IMR-90 (cell line): ENCODE measurements around the gene DAB1. TPM values are rescaled to one million over a fixed set of nuclear protein-coding genes. Genes with fewer than 3 reads are reported as not detected.

Experiments
- ATAC-seq: fragments of 200-7000 bp; cut with Tn5 transposase; 2 replicates; pipeline ENCODE4 v1.9.1; 2020; ENCODE audit warnings: low read depth, mild to moderate bottlenecking, moderate library complexity
- BruUV-seq: library from RNA; stranded (reverse); fragments of 400-500 nt; replicated peaks from 2 replicates; lab custom pipeline; 2021; lab: Mats Ljungman, UMichigan
- CTCF ChIA-PET: fragments of 300-600 bp; formaldehyde crosslinking; extraction: SDS; loops from one replicate; lab custom pipeline; 2021; ENCODE audit warnings: antibody characterized with exemption; lab: Yijun Ruan, JAX
- POLR2A ChIA-PET: fragments of 300-600 bp; sonication (Branson Sonifier 250); formaldehyde crosslinking; loops from one replicate; lab custom pipeline; 2022; ENCODE audit warnings: antibody characterized with exemption; ENCODE audit not compliant: unreplicated experiment; lab: Charles Lee
- DNase-seq: peaks from one replicate; pipeline ENCODE4 v3.0.0; 2013
- H2AFZ ChIP-seq: replicated peaks from 2 replicates; pipeline ENCODE3; 2013; ENCODE audit warnings: low read length, mild to moderate bottlenecking; ENCODE audit not compliant: poor library complexity
- H2AK5ac ChIP-seq: 2 replicates; pipeline ENCODE4 v1.6.1; 2013; ENCODE audit warnings: low read depth, low read length, inconsistent platforms
- H2AK9ac ChIP-seq: replicated peaks from 2 replicates; pipeline ENCODE3; 2013; ENCODE audit warnings: mild to moderate bottlenecking, low read depth, low read length, moderate library complexity; ENCODE audit not compliant: poor library complexity
- H2BK120ac ChIP-seq: 2 replicates; pipeline ENCODE4 v1.6.1; 2013; ENCODE audit warnings: low read depth, low read length, inconsistent platforms
- H2BK15ac ChIP-seq: 3 replicates; pipeline ENCODE4 v1.6.1; 2013; ENCODE audit warnings: low read depth, low read length, inconsistent platforms
- H2BK20ac ChIP-seq: 2 replicates; pipeline ENCODE4 v1.6.1; 2013; ENCODE audit warnings: low read depth, mild to moderate bottlenecking, inconsistent platforms, low read length, moderate library complexity
- H2BK5ac ChIP-seq: 2 replicates; pipeline ENCODE4 v1.6.1; 2013; ENCODE audit warnings: mild to moderate bottlenecking, low read depth, low read length, inconsistent platforms; ENCODE audit not compliant: poor library complexity, severe bottlenecking
- H3K14ac ChIP-seq: replicated peaks from 2 replicates; pipeline ENCODE4 v1.6.1; 2013; ENCODE audit warnings: low read depth, low read length, inconsistent platforms
- H3K18ac ChIP-seq: 2 replicates; pipeline ENCODE4 v1.6.1; 2013; ENCODE audit warnings: low read depth, low read length, control low read depth
- H3K23ac ChIP-seq: 2 replicates; pipeline ENCODE4 v1.6.1; 2013; ENCODE audit warnings: low read depth, low read length, inconsistent platforms
- H3K27ac ChIP-seq: 2 replicates; pipeline ENCODE4 v1.5.1; 2013; ENCODE audit warnings: mild to moderate bottlenecking, control low read depth, low read length; ENCODE audit not compliant: insufficient read depth
- H3K27me3 ChIP-seq: 2 replicates; pipeline ENCODE4 v1.6.1; 2013; ENCODE audit warnings: low read length; ENCODE audit not compliant: control insufficient read depth, insufficient read depth
- H3K36me3 ChIP-seq: 2 replicates; pipeline ENCODE4 v1.6.1; 2013; ENCODE audit warnings: low read length, mixed read lengths; ENCODE audit not compliant: control insufficient read depth, insufficient read depth
- H3K4ac ChIP-seq: 2 replicates; pipeline ENCODE4 v1.6.1; 2013; ENCODE audit warnings: low read depth, low read length, inconsistent platforms
- H3K4me1 ChIP-seq: 2 replicates; pipeline ENCODE4 v1.6.1; 2013; ENCODE audit warnings: low read length, mixed read lengths; ENCODE audit not compliant: control insufficient read depth, insufficient read depth
- H3K4me2 ChIP-seq: 2 replicates; pipeline ENCODE4 v1.6.1; 2013; ENCODE audit warnings: low read depth, mild to moderate bottlenecking, control low read depth, low read length, moderate library complexity
- H3K4me3 ChIP-seq: 2 replicates; pipeline ENCODE4 v1.5.1; 2013; ENCODE audit warnings: low read depth, mild to moderate bottlenecking, control low read depth, low read length, moderate library complexity; ENCODE audit not compliant: insufficient read depth
- H3K56ac ChIP-seq: 2 replicates; pipeline ENCODE4 v1.6.1; 2013; ENCODE audit warnings: low read length, inconsistent platforms; ENCODE audit not compliant: insufficient read depth; ENCODE audit errors: extremely low read depth
- H3K79me1 ChIP-seq, 2 experiments: 2 replicates each; pipeline ENCODE4 v1.6.1; 2013; ENCODE audit warnings: low read length in 2 of 2, inconsistent platforms in 1 of 2, low read depth in 1 of 2
- H3K9ac ChIP-seq: 2 replicates; pipeline ENCODE4 v1.6.1; 2013; ENCODE audit warnings: low read depth, low read length, control low read depth
- H3K9me1 ChIP-seq: 2 replicates; pipeline ENCODE4 v1.6.1; 2013; ENCODE audit warnings: low read length, inconsistent platforms; ENCODE audit not compliant: insufficient read depth
- H3K9me3 ChIP-seq: 2 replicates; pipeline ENCODE4 v1.6.1; 2013; ENCODE audit warnings: low read length; ENCODE audit not compliant: control insufficient read depth, insufficient read depth
- H4K20me1 ChIP-seq: 2 replicates; pipeline ENCODE4 v1.6.1; 2013; ENCODE audit warnings: low read length, inconsistent platforms; ENCODE audit not compliant: insufficient read depth
- H4K5ac ChIP-seq: 2 replicates; pipeline ENCODE4 v1.6.1; 2013; ENCODE audit warnings: mild to moderate bottlenecking, low read depth, low read length, control low read depth
- H4K8ac ChIP-seq, 2 experiments: 2 replicates each; pipeline ENCODE4 v1.6.1; 2013; ENCODE audit warnings: low read depth in 2 of 2, low read length in 2 of 2, control low read depth in 1 of 2, inconsistent platforms in 1 of 2
- H4K91ac ChIP-seq: 2 replicates; pipeline ENCODE4 v1.6.1; 2013; ENCODE audit warnings: low read depth, low read length, inconsistent platforms; ENCODE audit not compliant: insufficient read depth
- BHLHE40 ChIP-seq: fragments of 150-350 bp; IDR thresholded peaks from 2 replicates; pipeline ENCODE4 v1.6.1; 2016; ENCODE audit warnings: mild to moderate bottlenecking, low read depth, low read length
- CEBPB ChIP-seq: IDR thresholded peaks from 2 replicates; pipeline ENCODE4 v1.6.1; 2012; ENCODE audit warnings: low read depth, low read length, improper control_type of control experiment
- CHD1 ChIP-seq: IDR thresholded peaks from 2 replicates; pipeline ENCODE4 v1.6.1; 2012; ENCODE audit warnings: low read depth, low read length, improper control_type of control experiment
- CTCF ChIP-seq: conservative IDR thresholded peaks from 2 replicates; pipeline ENCODE4 v1.5.1; 2012; ENCODE audit warnings: mild to moderate bottlenecking, low read depth, low read length, improper control_type of control experiment
- ELK1 ChIP-seq: fragments of 150-350 bp; IDR thresholded peaks from 2 replicates; pipeline ENCODE4 v1.6.1; 2016; ENCODE audit warnings: low read depth, mild to moderate bottlenecking, low read length, moderate library complexity, borderline replicate concordance
- FOS ChIP-seq: fragments of 150-350 bp; IDR thresholded peaks from 2 replicates; pipeline ENCODE4 v1.6.1; 2016; ENCODE audit warnings: low read depth, low read length
- MAZ ChIP-seq: IDR thresholded peaks from 2 replicates; pipeline ENCODE4 v1.6.1; 2012; ENCODE audit warnings: low read depth, mild to moderate bottlenecking, low read length, improper control_type of control experiment, moderate library complexity, borderline replicate concordance
- MXI1 ChIP-seq: IDR thresholded peaks from 2 replicates; pipeline ENCODE4 v1.6.1; 2012; ENCODE audit warnings: low read depth, mild to moderate bottlenecking, low read length, moderate library complexity, borderline replicate concordance
- NFE2L2 ChIP-seq: fragments of 150-350 bp; IDR thresholded peaks from 2 replicates; pipeline ENCODE4 v1.6.1; 2016; ENCODE audit warnings: low read depth, mild to moderate bottlenecking, low read length
- RCOR1 ChIP-seq: IDR thresholded peaks from 2 replicates; pipeline ENCODE4 v1.6.1; 2012; ENCODE audit warnings: mild to moderate bottlenecking, low read length, improper control_type of control experiment; ENCODE audit not compliant: insufficient replicate concordance
- SMC3 ChIP-seq: fragments of 150-350 bp; IDR thresholded peaks from 2 replicates; pipeline ENCODE4 v1.6.1; 2016; ENCODE audit warnings: low read depth, mild to moderate bottlenecking, antibody characterized with exemption, low read length, moderate library complexity
- USF2 ChIP-seq: fragments of 150-350 bp; IDR thresholded peaks from 2 replicates; pipeline ENCODE4 v1.6.1; 2017; ENCODE audit warnings: mild to moderate bottlenecking, antibody characterized with exemption, low read length, low read depth
- WGBS, 2 experiments: methylation state at CpG; one replicate each; pipeline versions ENCODE4 v1.1.5 to v1.1.7; 2013; ENCODE audit warnings: missing lambda C conversion rate in 2 of 2; ENCODE audit not compliant: insufficient read length in 1 of 2; ENCODE audit errors: extremely low coverage in 2 of 2; 5-methylcytosine and 5-hydroxymethylcytosine counted together
- dilution Hi-C: fragments of 300-500 bp; cut with HindIII; formaldehyde crosslinking; loops from one replicate; pipeline ENCODE4 v1.14.3; 2018; ENCODE audit warnings: low sequenced_read_pairs; ENCODE audit not compliant: unreplicated experiment
- in situ Hi-C: fragments of 300-500 bp; cut with MboI; formaldehyde crosslinking; loops from 3 replicates; pipeline ENCODE4 v1.14.3; 2019; ENCODE audit warnings: low sequenced_read_pairs, inconsistent platforms, mixed read lengths
- intact Hi-C: fragments of 100-400 bp; cut with micrococcal nuclease; formaldehyde crosslinking; loops from 2 replicates; pipeline ENCODE4 v1.10.0; 2022
- polyA plus RNA-seq, 3 experiments: library from polyadenylated mRNA; depleted of rRNA; stranded (reverse); fragments of >200 nt; gene quantifications; 2 replicates each; pipeline ENCODE4 v1.2.3, GENCODE V29; 2012; ENCODE audit warnings: low replicate concordance in 1 of 3
- total RNA-seq: library from RNA; depleted of rRNA; stranded (reverse); fragments of >200 nt; gene quantifications from 2 replicates; pipeline ENCODE4 v1.2.3, GENCODE V29; 2012

DAB1 gene
- total and polyA plus RNA-seq, 2 of the 4 experiments (the other 2 are of a cell fraction): 0.18 to 0.41 TPM

GRCh38 chr1:57036641-57037579 is 386.9 kb downstream of the DAB1 start:
- Histone ChIP-seq H3K23ac (no peak overlapping the region), H3K18ac (no peak overlapping the region), H3K9me1 (no peaks in the 10 kb centered on the region), H4K8ac (no peak overlapping the region), H3K56ac (no peak overlapping the region), H2AFZ (no peak overlapping the region), H3K4ac (no peak overlapping the region), H3K4me3 (no peak overlapping the region), H4K20me1 (no peaks in the 10 kb centered on the region), H3K9ac (no peak overlapping the region), H4K91ac (no peak overlapping the region), H2AK5ac (no peak overlapping the region), H3K14ac (no peak overlapping the region), H2BK120ac (no peak overlapping the region), H3K27me3 (no peaks in the 10 kb centered on the region; the same call in 1 of the 2 replicates), H3K4me1 (no peaks in the 10 kb centered on the region), H4K5ac (no peak overlapping the region), H3K27ac (no peak overlapping the region), H3K9me3 (no peaks in the 10 kb centered on the region), H3K79me1 (no peaks in the 10 kb centered on the region), H2BK20ac (no peak overlapping the region), H2BK15ac (no peak overlapping the region), H3K36me3 (no peaks in the 10 kb centered on the region), H2AK9ac (no peak overlapping the region), H2BK5ac (no peak overlapping the region), H3K4me2 (no peak overlapping the region)
- CTCF ChIA-PET: no interaction called here
- dilution Hi-C loops: no loop called here
- POLR2A ChIA-PET: no interaction called here
- DNase-seq (no peak), ATAC-seq (no peak)
- intact Hi-C loops: no loop called here
- in situ Hi-C loops: no loop called here
- no TSS peak for BruUV-seq
- no CpG with 5 or more reads among the region's 4 CpGs for WGBS, 2 experiments
- TF ChIP-seq MAZ (no peak), MXI1 (no peak), FOS (no peak), BHLHE40 (no peak), RCOR1 (no peak), ELK1 (no peak), NFE2L2 (no peak), CEBPB (no peak), SMC3 (no peak), USF2 (no peak), CHD1 (no peak), CTCF (no peak)
